ENCODE data around the gene CORIN.

- TF ChIP-seq, protein P1, sequence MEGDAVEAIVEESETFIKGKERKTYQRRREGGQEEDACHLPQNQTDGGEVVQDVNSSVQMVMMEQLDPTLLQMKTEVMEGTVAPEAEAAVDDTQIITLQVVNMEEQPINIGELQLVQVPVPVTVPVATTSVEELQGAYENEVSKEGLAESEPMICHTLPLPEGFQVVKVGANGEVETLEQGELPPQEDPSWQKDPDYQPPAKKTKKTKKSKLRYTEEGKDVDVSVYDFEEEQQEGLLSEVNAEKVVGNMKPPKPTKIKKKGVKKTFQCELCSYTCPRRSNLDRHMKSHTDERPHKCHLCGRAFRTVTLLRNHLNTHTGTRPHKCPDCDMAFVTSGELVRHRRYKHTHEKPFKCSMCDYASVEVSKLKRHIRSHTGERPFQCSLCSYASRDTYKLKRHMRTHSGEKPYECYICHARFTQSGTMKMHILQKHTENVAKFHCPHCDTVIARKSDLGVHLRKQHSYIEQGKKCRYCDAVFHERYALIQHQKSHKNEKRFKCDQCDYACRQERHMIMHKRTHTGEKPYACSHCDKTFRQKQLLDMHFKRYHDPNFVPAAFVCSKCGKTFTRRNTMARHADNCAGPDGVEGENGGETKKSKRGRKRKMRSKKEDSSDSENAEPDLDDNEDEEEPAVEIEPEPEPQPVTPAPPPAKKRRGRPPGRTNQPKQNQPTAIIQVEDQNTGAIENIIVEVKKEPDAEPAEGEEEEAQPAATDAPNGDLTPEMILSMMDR (IDR thresholded peaks at IDR 0.05; ENCODE audit: low read depth, low read length, poor library complexity, severe bottlenecking), result no peak
- TF ChIP-seq EZH2phosphoT487 (IDR thresholded peaks at IDR 0.05; ENCODE audit: borderline replicate concordance, low read length), result no peak
Measured at GRCh38 chr4:47830265-47831025, 7.4 kb downstream of the CORIN start.
